GM12872 (cell line): ENCODE data around the gene CENPS.

ENCODE experiments used
- TF ChIP-seq, protein P1 (sequence below): IDR thresholded peaks from 3 replicates; pipeline ENCODE4 v1.5.1; 2011; ENCODE audit warnings: low read depth, mild to moderate bottlenecking, low read length, moderate library complexity; ENCODE audit not compliant: insufficient read depth

CENPS gene

GRCh38 chr1:10475510-10475909 is 45.3 kb downstream of the CENPS start:
- TF ChIP-seq, protein P1, sequence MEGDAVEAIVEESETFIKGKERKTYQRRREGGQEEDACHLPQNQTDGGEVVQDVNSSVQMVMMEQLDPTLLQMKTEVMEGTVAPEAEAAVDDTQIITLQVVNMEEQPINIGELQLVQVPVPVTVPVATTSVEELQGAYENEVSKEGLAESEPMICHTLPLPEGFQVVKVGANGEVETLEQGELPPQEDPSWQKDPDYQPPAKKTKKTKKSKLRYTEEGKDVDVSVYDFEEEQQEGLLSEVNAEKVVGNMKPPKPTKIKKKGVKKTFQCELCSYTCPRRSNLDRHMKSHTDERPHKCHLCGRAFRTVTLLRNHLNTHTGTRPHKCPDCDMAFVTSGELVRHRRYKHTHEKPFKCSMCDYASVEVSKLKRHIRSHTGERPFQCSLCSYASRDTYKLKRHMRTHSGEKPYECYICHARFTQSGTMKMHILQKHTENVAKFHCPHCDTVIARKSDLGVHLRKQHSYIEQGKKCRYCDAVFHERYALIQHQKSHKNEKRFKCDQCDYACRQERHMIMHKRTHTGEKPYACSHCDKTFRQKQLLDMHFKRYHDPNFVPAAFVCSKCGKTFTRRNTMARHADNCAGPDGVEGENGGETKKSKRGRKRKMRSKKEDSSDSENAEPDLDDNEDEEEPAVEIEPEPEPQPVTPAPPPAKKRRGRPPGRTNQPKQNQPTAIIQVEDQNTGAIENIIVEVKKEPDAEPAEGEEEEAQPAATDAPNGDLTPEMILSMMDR, result no peak

GRCh38 chr1:10479296-10479695 is 49.1 kb downstream of the CENPS start:
- TF ChIP-seq, protein P1, result no peak

DNA sequence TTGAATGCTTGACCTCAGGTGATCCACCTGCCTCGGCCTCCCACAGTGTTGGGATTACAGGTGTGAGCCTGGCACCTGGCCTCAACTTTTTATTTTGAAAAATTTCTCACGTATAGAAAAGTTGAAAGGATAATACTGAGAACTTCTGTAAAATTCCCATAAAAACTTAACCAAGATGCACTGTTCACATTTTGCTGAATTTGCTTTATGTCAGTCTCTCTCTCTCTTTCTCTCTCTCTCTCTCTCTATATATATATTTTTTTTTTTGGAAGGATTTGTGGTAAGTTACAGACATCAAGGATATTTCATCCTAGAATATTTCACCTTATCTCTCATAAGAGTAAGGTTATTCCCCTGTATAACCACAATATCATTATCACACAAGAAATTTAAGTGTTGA is 50.4 kb downstream of the CENPS start:
- TF ChIP-seq, protein P1, result no peak

- TF ChIP-seq, protein P1, result no peak
Observed at GRCh38 chr1:10484521-10484920, 54.3 kb downstream of the CENPS start.

DNA sequence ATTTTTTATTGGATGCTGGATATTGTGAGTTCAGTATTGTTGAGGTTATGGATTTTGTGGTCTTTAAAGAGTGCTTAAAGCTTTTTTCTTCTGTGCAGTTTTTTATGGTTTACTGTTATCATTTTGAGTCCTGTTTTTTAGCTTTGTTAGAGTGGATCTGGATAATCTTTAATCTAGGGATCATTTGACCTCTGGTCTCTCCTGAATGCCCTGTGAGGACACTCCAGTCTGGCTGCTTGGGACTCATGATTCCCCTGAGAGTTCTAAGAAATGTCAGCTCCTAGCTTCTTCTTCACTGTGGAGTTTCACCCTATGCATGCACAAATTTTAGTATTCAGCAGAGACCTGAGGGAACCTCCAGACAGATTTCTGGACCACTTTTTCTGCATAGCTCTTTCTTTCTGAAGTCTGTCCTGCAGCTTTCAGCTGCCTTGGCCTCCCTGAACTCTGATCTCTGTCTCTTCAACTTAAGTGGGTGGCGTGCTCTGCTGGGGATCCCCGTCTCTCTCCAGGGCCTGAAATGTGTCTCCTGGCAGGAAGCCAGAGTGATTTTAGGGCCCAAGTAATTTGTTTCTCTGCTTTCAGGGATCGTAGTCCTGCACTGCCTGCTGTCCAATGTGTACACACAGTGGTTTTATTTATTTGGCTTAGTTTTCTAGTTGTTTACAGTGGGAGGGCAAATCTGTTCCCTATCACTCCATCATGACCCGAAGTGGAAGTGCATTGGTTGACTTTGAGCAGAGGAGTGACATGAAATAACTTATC is 59.2 kb downstream of the CENPS start:
- TF ChIP-seq, protein P1, result no peak

- TF ChIP-seq, protein P1, result no peak
Observed at GRCh38 chr1:10490286-10490970, 60.2 kb downstream of the CENPS start.
